Small intestine (tissue), 7 donors: Measurements from ENCODE around the gene FXYD3. TPM values are rescaled to one million over a fixed set of nuclear protein-coding genes. Genes with fewer than 3 reads are reported as not detected.
A peak's percentile ranks its signal among the peaks of the same experiment; 100 is the strongest.

Experiments used
- DNase-seq, 2 donors: peaks; one replicate each; pipeline versions ENCODE4 v3.0.0 to v3.0.0-alpha.2; 2013
- FAIRE-seq: peaks from 2 replicates; lab custom pipeline; 2012; peaks lifted over from hg19 to GRCh38; lab: Jason Lieb, UNC
- H3K27ac ChIP-seq, 3 donors: one replicate each; pipeline ENCODE4 v1.5.1; 2013; ENCODE audit warnings: low read length in 2 of 3, mild to moderate bottlenecking in 2 of 3, control low read depth in 1 of 3, inconsistent platforms in 1 of 3, low read depth in 1 of 3, moderate library complexity in 1 of 3
- H3K27me3 ChIP-seq, 3 donors: one replicate each; pipeline ENCODE4 v1.6.1; 2013; ENCODE audit warnings: low read length in 3 of 3, inconsistent platforms in 1 of 3; ENCODE audit not compliant: control insufficient read depth in 3 of 3, insufficient read depth in 3 of 3
- H3K36me3 ChIP-seq, 3 donors: one replicate each; pipeline ENCODE4 v1.6.1; 2013; ENCODE audit warnings: low read length in 3 of 3, inconsistent platforms in 1 of 3, low read depth in 1 of 3, mild to moderate bottlenecking in 1 of 3, moderate library complexity in 1 of 3; ENCODE audit not compliant: control insufficient read depth in 3 of 3, insufficient read depth in 2 of 3
- H3K4me1 ChIP-seq, 3 donors: one replicate each; pipeline ENCODE4 v1.6.1; 2013; ENCODE audit warnings: low read length in 2 of 3, inconsistent platforms in 1 of 3, low read depth in 1 of 3, mild to moderate bottlenecking in 1 of 3, moderate library complexity in 1 of 3; ENCODE audit not compliant: control insufficient read depth in 3 of 3, insufficient read depth in 2 of 3
- H3K4me3 ChIP-seq, 3 donors: one replicate each; pipeline ENCODE4 v1.5.1; 2013; ENCODE audit warnings: low read length in 3 of 3, control low read depth in 1 of 3, inconsistent platforms in 1 of 3, low read depth in 1 of 3, mild to moderate bottlenecking in 1 of 3, moderate library complexity in 1 of 3
- H3K9me3 ChIP-seq, 2 donors: one replicate each; pipeline ENCODE4 v1.6.1; 2013; ENCODE audit warnings: low read depth in 1 of 2, low read length in 1 of 2; ENCODE audit not compliant: control insufficient read depth in 2 of 2, insufficient read depth in 1 of 2
- WGBS, 3 donors: extraction: QIAGEN DNeasy Blood & Tissue Kit; methylation state at CpG; one replicate each; pipeline ENCODE4 v1.1.7; 2013; 5-methylcytosine and 5-hydroxymethylcytosine counted together
- polyA plus RNA-seq, 4 donors: library from polyadenylated mRNA; stranded (reverse) in 3 of 4; unstranded in 1 of 4; fragments of 200-250 nt in 3 of 4; fragments of 120-200 nt in 1 of 4; gene quantifications; one replicate each; pipeline versions ENCODE4 v1.2.1 to v1.2.3, GENCODE V29; 2013
- donor health status: healthy with polysubstance abuse.
- donor health status: control.
- donor health status: control.
- donor health status: Bipolar disorder and iron deficiency.
- donor health status: healthy.

FXYD3 gene
- polyA plus RNA-seq, 4 donors, result 72.7 to 803 (median 118) TPM

- Histone ChIP-seq H3K36me3 (no peaks in the 10 kb centered on the region), H3K27me3 (no peaks in the 10 kb centered on the region), H3K9me3 (peaks cover 0 to 5% of the 10 kb centered on the region in 2 donors), H3K27ac (no peak overlapping the region), H3K4me1 (no peaks in the 10 kb centered on the region), H3K4me3 (no peak overlapping the region)
- WGBS, 3 donors, result 71 to 90% (median 83%) methylated on average over 6 of the region's 6 CpGs
- no peak for DNase-seq
- no peak for FAIRE-seq
These were observed 34.4 kb upstream of the FXYD3 start for GRCh38 chr19:35081201-35081600.

DNA sequence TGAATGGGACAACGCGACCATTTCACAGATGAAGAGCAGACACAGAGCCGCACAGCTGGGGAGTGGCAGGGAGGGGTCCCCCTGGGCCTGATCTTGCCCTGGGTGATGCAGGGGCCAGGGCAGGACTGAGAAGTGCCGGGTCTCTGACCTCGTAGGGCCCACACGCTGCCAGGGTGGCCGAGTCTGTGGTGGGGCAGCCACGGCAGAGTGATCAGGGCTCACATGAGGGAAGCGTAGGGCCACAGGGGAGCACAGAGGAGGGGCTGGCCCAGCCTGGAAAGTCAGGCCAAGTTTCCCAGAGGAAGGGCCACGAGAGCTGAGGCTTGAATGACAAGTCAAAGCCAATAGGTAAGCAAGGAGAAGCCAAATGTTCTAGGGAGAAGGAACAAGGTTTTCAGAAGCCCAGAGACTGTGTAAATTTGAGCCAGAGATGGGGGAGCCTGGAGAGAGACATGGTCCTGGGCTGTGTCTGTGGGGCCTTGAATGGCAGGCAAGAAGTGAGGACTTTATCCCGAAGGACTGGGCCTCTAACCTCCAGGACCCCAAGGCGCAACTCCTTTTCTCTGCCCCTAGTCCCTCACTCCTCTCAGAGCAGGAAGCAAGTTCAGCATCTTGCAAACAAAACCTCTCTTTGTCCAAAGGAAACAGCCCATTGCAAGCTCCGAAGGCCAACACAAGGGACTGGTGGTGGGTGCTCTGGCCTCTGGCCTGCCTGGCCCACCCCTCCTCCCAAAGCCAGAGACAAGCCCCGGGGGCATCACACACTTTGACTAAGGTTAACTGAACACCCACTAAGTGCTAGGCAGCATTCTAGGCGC, 31.7 kb upstream of the FXYD3 start:
- no peak overlapping the region for H3K4me3 ChIP-seq
- WGBS, 3 donors, result 81 to 85% (median 82%) methylated on average over 15 of the region's 15 CpGs
- H3K4me1 ChIP-seq, result peaks cover 0 to 11% (median 0%) of the 10 kb centered on the region in 3 donors
- no peak overlapping the region for H3K27ac ChIP-seq
- no peaks in the 10 kb centered on the region for H3K36me3 ChIP-seq
- no peaks in the 10 kb centered on the region for H3K27me3 ChIP-seq
- DNase-seq (no peak), FAIRE-seq (no peak)
- peaks cover 0 to 5% of the 10 kb centered on the region in 2 donors for H3K9me3 ChIP-seq

DNA sequence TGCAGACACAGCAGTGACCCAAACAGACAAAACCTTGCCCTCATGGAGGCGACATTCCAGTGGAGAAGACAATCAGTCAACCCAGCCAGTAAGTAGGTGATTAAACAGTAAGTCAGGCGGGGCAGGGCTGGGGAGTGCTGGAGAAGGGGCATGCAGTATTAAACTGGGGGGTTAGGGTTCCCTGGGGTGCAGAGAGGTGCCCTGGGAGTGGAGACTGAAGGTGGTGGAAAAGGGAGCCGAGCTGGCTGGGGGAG, 31.2 kb upstream of the FXYD3 start:
- Histone ChIP-seq H3K4me3 (no peak overlapping the region), H3K36me3 (no peaks in the 10 kb centered on the region), H3K27ac (no peak overlapping the region), H3K4me1 (peaks cover 0 to 11% (median 0%) of the 10 kb centered on the region in 3 donors), H3K9me3 (peaks cover 0 to 5% of the 10 kb centered on the region in 2 donors), H3K27me3 (no peaks in the 10 kb centered on the region)
- 81 to 88% (median 85%) methylated on average over 3 of the region's 3 CpGs for WGBS, 3 donors
- DNase-seq (no peak), FAIRE-seq (no peak)

- Histone ChIP-seq H3K9me3 (peaks cover 0 to 5% of the 10 kb centered on the region in 2 donors), H3K4me3 (no peak overlapping the region), H3K36me3 (no peaks in the 10 kb centered on the region), H3K4me1 (peaks cover 0 to 14% (median 0%) of the 10 kb centered on the region in 3 donors), H3K27me3 (peaks cover 0 to 3% (median 0%) of the 10 kb centered on the region in 3 donors), H3K27ac (no peak overlapping the region)
- DNase-seq, result no peak
- FAIRE-seq, result no peak
- 64 to 74% (median 69%) methylated on average over 6 of the region's 6 CpGs for WGBS, 3 donors
These were observed 29.7 kb upstream of the FXYD3 start for GRCh38 chr19:35085947-35086346.

DNA sequence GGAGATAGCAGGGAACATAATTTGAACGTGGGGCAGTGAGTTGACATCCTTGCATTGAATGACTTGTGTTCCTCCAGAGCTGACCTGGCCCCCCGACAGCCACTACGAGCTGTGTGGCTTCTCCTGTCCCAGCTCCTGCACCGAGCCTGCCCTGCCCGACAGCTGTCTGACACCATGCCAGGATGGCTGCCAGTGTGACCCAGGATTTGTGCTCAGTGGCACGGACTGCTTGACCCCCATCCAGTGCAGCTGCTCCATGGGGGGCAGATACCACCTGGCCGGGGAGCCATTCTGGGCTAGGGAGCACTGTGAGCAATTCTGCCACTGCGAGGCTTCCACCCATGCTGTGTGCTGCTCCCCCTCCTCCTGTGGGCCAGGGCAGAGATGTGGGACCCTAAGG, 29.2 kb upstream of the FXYD3 start:
- H3K4me1 ChIP-seq, result peaks cover 0 to 14% (median 0%) of the 10 kb centered on the region in 3 donors
- WGBS, 3 donors, result 57 to 78% (median 77%) methylated on average over 8 of the region's 8 CpGs
- no peak for DNase-seq
- no peaks in the 10 kb centered on the region for H3K36me3 ChIP-seq
- peaks cover 0 to 3% (median 0%) of the 10 kb centered on the region in 3 donors for H3K27me3 ChIP-seq
- H3K4me3 ChIP-seq, result no peak overlapping the region
- peaks cover 0 to 5% of the 10 kb centered on the region in 2 donors for H3K9me3 ChIP-seq
- no peak for FAIRE-seq
- no peak overlapping the region for H3K27ac ChIP-seq

- H3K27ac ChIP-seq, result no peak overlapping the region
- no peak for DNase-seq
- FAIRE-seq, result no peak
- peaks cover 0 to 2% of the 10 kb centered on the region in 2 donors for H3K9me3 ChIP-seq
- H3K36me3 ChIP-seq, result no peaks in the 10 kb centered on the region
- H3K4me3 ChIP-seq, result no peak overlapping the region
- H3K27me3 ChIP-seq, result peaks cover 0 to 3% (median 0%) of the 10 kb centered on the region in 3 donors
- peaks cover 0 to 16% (median 0%) of the 10 kb centered on the region in 3 donors for H3K4me1 ChIP-seq
These were observed 28.2 kb upstream of the FXYD3 start for GRCh38 chr19:35087393-35087792.

- no peak for FAIRE-seq
- WGBS, 3 donors, result 61 to 67% (median 65%) methylated on average over 8 of the region's 8 CpGs
- Histone ChIP-seq H3K4me3 (no peak overlapping the region), H3K9me3 (no peaks in the 10 kb centered on the region), H3K4me1 (peaks cover 0 to 21% (median 0%) of the 10 kb centered on the region in 3 donors), H3K27me3 (peaks cover 0 to 3% (median 0%) of the 10 kb centered on the region in 3 donors), H3K27ac (no peak overlapping the region), H3K36me3 (no peaks in the 10 kb centered on the region)
- peak in 1 of 2 donors; percentile 60 for DNase-seq
These were observed 27.3 kb upstream of the FXYD3 start for GRCh38 chr19:35088131-35088913.

DNA sequence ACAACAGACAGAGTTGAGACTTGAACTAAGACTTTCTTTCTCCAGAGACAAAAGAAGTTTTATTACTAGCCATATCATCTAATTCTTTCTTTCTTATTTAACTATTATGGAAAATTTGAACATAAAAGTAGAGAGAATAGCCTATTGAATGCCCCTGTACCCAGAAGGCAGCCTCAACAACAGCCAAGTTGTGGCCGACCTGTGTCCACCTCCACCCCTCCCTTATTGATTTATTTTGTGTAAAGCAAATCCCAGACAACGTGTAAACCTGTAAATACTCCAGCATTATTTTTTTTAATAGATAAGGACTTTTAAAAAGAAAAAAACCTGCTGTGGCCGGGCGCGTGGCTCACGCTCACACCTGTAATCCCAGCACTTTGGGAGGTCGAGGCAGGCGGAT, 26.1 kb upstream of the FXYD3 start:
- Histone ChIP-seq H3K27me3 (peaks cover 0 to 3% (median 0%) of the 10 kb centered on the region in 3 donors), H3K9me3 (no peaks in the 10 kb centered on the region), H3K4me1 (peaks cover 0 to 23% (median 0%) of the 10 kb centered on the region in 3 donors), H3K27ac (no peak overlapping the region), H3K4me3 (no peak overlapping the region), H3K36me3 (no peaks in the 10 kb centered on the region)
- FAIRE-seq (no peak), DNase-seq (no peak)
- WGBS, 3 donors, result 75 to 84% (median 78%) methylated on average over 8 of the region's 8 CpGs
